HG03558 (cell line): ENCODE results near the gene SQSTM1.
"Not testable (repeated sequence)": the region's sequence is repeated elsewhere in the genome, so short reads cannot be mapped to it uniquely, and the experiment has no call there.

Source experiments
- ATAC-seq: cut with Tn5 transposase; IDR thresholded peaks from one replicate; pipeline ENCODE4 v1.9.1; 2021; ENCODE audit warnings: moderate number of reproducible peaks; ENCODE audit not compliant: unreplicated experiment; ENCODE audit errors: extremely low read depth

Gene SQSTM1

GRCh38 chr5:179822444-179822990 is 1.8 kb downstream of the SQSTM1 start:
- no peak for ATAC-seq

GRCh38 chr5:179823937-179824744 is 3.4 kb downstream of the SQSTM1 start:
- no peak for ATAC-seq

GRCh38 chr5:179824745-179825112 is 4.0 kb downstream of the SQSTM1 start:
- ATAC-seq, result no peak

- ATAC-seq, result no peak
Observed at GRCh38 chr5:179825655-179826182, 5.0 kb downstream of the SQSTM1 start.

GRCh38 chr5:179827680-179828079 is 7.0 kb downstream of the SQSTM1 start:
- no peak for ATAC-seq

- ATAC-seq, result no peak
Observed at GRCh38 chr5:179828756-179829421, 8.2 kb downstream of the SQSTM1 start.

- no peak for ATAC-seq
Observed at GRCh38 chr5:179829732-179830435, 9.2 kb downstream of the SQSTM1 start.

GRCh38 chr5:179830818-179831468 is 10.2 kb downstream of the SQSTM1 start:
- ATAC-seq, result no peak

- ATAC-seq, result no peak
Observed at GRCh38 chr5:179832039-179832745, 11.5 kb downstream of the SQSTM1 start.

- no peak for ATAC-seq
Observed at GRCh38 chr5:179833056-179833708, 12.5 kb downstream of the SQSTM1 start.

- no peak for ATAC-seq
Observed at GRCh38 chr5:179833709-179834070, 13.0 kb downstream of the SQSTM1 start.

- ATAC-seq, result no peak
Observed at GRCh38 chr5:179834120-179834519, 13.4 kb downstream of the SQSTM1 start.

- not testable (repeated sequence) for ATAC-seq
Observed at GRCh38 chr5:179834871-179835270, 14.2 kb downstream of the SQSTM1 start.

GRCh38 chr5:179836225-179837019 is 15.7 kb downstream of the SQSTM1 start:
- no peak for ATAC-seq

- no peak for ATAC-seq
Observed at GRCh38 chr5:179837076-179838011, 16.6 kb downstream of the SQSTM1 start.

GRCh38 chr5:179839328-179840256 is 18.9 kb downstream of the SQSTM1 start:
- ATAC-seq, result no peak
